Measurements from ENCODE around the gene ZRANB2. TPM values are rescaled to one million over a fixed set of nuclear protein-coding genes. Genes with fewer than 3 reads are reported as not detected.

Gene ZRANB2, protein sequence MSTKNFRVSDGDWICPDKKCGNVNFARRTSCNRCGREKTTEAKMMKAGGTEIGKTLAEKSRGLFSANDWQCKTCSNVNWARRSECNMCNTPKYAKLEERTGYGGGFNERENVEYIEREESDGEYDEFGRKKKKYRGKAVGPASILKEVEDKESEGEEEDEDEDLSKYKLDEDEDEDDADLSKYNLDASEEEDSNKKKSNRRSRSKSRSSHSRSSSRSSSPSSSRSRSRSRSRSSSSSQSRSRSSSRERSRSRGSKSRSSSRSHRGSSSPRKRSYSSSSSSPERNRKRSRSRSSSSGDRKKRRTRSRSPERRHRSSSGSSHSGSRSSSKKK
- total RNA-seq, result 31.1 and 38.7 TPM in 2 replicates

GRCh38 chr1:71080739-71081696, at the start of gene ZRANB2:
ZRANB2 (minus strand) TSS chr1:71081035; CDS start chr1:71080995, 40 bp downstream.

DNA sequence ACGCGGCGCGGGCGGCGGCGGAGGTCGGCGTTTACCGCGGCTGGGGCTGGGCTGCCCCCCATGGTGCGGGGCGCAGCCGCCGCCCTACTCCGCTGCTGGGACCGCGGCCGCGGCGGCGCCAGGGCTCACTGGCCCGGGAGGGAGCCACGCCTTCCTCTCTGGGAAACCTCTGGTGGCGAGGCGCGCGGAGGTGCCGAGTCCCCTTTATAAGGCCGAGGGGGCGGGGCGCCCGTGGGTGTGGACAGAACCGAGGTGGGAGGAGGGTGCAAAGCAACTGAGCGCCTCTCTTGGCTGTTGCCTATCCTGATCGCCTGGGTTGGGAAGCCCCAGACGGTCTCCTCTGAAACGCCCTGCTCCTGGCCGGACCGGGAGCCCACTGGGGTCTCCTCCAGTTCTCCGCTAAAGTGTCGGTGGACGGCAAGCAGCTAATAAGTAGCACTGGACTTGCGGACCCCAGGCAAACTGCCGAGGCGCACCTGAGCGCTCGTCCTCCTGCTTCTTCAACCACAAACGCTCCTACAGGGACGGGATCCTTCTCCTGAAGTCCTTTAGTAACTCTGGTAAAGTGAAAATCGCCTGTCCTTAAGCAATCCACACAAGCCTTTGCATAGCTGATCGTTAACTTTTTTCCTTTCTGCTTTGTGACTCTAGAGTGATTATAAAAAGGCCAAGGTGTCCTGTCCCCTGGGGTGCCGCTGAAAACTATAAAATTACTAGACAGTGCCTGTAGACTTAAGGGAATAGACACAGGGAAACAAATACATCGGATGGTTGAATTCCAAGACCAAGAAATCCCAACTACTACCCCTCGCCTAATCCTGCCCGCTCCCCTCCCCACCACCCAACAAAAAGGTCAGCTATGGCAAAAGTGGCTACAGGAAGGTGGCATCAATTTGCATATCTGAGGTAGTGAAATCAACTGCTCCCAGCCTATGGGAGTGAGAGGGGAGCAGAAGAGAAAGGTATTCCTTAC, 32.9 kb downstream of the ZRANB2 start, which contains the start of gene PTGER3:
Gene PTGER3 (minus strand): TSS at position 182 of the 973 bp plus-strand sequence. CDS start 239 bp downstream, outside the sequence.

Other genes starting within 250 kb of the ZRANB2 start
- under 0.01 TPM in 2 replicates for gene PTGER3, start 33.2 kb downstream of the ZRANB2 start, total RNA-seq

Data from endothelial cell of coronary artery (primary cell).